A673 (cell line): ENCODE measurements around the gene ELFN1. TPM values are rescaled to one million over a fixed set of nuclear protein-coding genes. Genes with fewer than 3 reads are reported as not detected.

Experiments
- BruUV-seq: library from RNA; stranded (reverse); fragments of 400-500 nt; replicated peaks from 2 replicates; lab custom pipeline; 2021; lab: Mats Ljungman, UMichigan
- CTCF ChIA-PET: fragments of 300-600 bp; sonication (Branson Sonifier 250); formaldehyde crosslinking; loops from one replicate; lab custom pipeline; 2022; ENCODE audit warnings: antibody characterized with exemption; lab: Charles Lee
- POLR2A ChIA-PET: fragments of 300-600 bp; sonication (Branson Sonifier 250); formaldehyde crosslinking; loops from one replicate; lab custom pipeline; 2022; ENCODE audit warnings: antibody characterized with exemption; ENCODE audit not compliant: low non-redundant PET; lab: Charles Lee
- DNase-seq: peaks from one replicate; pipeline ENCODE4 v3.0.0-alpha.2; 2015; ENCODE audit warnings: low spot score
- H3K27ac ChIP-seq: fragments of 200-600 bp; sonication (generic); 2 replicates; pipeline ENCODE4 v1.5.1; 2016; ENCODE audit warnings: mixed run types, low read depth, mild to moderate bottlenecking, mixed read lengths, antibody characterized with exemption, low read length; ENCODE audit not compliant: poor library complexity, severe bottlenecking
- H3K27me3 ChIP-seq: fragments of 200-600 bp; sonication (generic); replicated peaks from 2 replicates; pipeline ENCODE4 v1.6.1; 2017; ENCODE audit warnings: mixed run types, low read depth, mild to moderate bottlenecking, mixed read lengths, antibody characterized with exemption, low read length; ENCODE audit not compliant: insufficient read depth, poor library complexity
- H3K36me3 ChIP-seq: fragments of 200-600 bp; sonication (generic); 2 replicates; pipeline ENCODE4 v1.6.1; 2016; ENCODE audit warnings: mixed run types, mild to moderate bottlenecking, mixed read lengths, antibody characterized with exemption, low read length; ENCODE audit not compliant: insufficient read depth, poor library complexity, severe bottlenecking
- H3K4me1 ChIP-seq: fragments of 200-600 bp; sonication (generic); 2 replicates; pipeline ENCODE4 v1.6.1; 2017; ENCODE audit warnings: mixed run types, mild to moderate bottlenecking, mixed read lengths, antibody characterized with exemption, low read length; ENCODE audit not compliant: insufficient read depth, poor library complexity, severe bottlenecking
- H3K4me3 ChIP-seq: fragments of 200-600 bp; sonication (generic); 2 replicates; pipeline ENCODE4 v1.5.1; 2016; ENCODE audit warnings: low read depth, mixed run types, mild to moderate bottlenecking, mixed read lengths, low read length; ENCODE audit not compliant: poor library complexity, severe bottlenecking
- H3K9me3 ChIP-seq: fragments of 200-600 bp; sonication (generic); 2 replicates; pipeline ENCODE4 v1.6.1; 2016; ENCODE audit warnings: mixed run types, low read depth, mild to moderate bottlenecking, mixed read lengths, antibody characterized with exemption, low read length; ENCODE audit not compliant: poor library complexity, severe bottlenecking
- CTCF ChIP-seq: fragments of 300-800, 200-600 bp; sonication (generic); conservative IDR thresholded peaks from 2 replicates; pipeline ENCODE4 v1.5.1; 2017; ENCODE audit warnings: low read depth, mild to moderate bottlenecking, antibody characterized with exemption, low read length, moderate library complexity, mixed read lengths
- EZH2 ChIP-seq: fragments of 200-600 bp; sonication (generic); IDR thresholded peaks from 2 replicates; pipeline ENCODE4 v1.6.1; 2017; ENCODE audit warnings: borderline replicate concordance, low read depth, mild to moderate bottlenecking, mixed read lengths, antibody characterized with exemption, low read length; ENCODE audit not compliant: poor library complexity, severe bottlenecking
- intact Hi-C: fragments of 100-400 bp; cut with micrococcal nuclease; formaldehyde crosslinking; loops from one replicate; pipeline ENCODE4 v1.10.0; 2022; ENCODE audit not compliant: unreplicated experiment
- total RNA-seq: library from RNA; stranded (reverse); gene quantifications from 2 replicates; pipeline ENCODE4 v1.2.3, GENCODE V29; 2021

ELFN1 gene
- total RNA-seq, 1 experiment from 2014 or later: not detected

GRCh38 chr7:1698201-1698600, 28.1 kb downstream of the ELFN1 start:
- Histone ChIP-seq H3K4me1 (no peaks in the 10 kb centered on the region), H3K27me3 (no peaks in the 10 kb centered on the region), H3K36me3 (no peaks in the 10 kb centered on the region), H3K4me3 (no peak overlapping the region), H3K9me3 (peaks cover 7% of the 10 kb centered on the region), H3K27ac (no peak overlapping the region)
- TF ChIP-seq EZH2: no peak
- TF ChIP-seq CTCF: no peak
- ChIA-PET CTCF (no interaction called here), POLR2A (no interaction called here)
- BruUV-seq: no TSS peak
- intact Hi-C loops: no loop called here
- DNase-seq: no peak

DNA sequence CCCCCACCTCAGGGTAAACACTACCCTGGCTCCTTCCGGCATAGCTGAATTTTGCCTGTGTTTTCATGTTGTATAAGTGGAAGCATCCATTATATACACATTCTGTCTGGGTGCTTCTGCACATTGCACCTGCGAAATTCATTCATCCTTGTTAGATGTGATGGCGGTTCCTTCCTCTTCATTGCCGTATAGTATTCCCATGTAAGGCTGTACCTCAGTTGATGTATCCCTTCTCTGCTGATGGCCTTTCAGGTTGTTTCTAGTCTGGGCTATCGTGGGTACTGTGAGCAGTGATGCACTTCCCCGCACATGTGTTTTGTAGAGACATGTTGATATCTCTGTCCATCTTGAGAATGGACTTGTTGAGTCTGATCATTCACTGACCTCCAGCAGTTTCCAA, 28.9 kb downstream of the ELFN1 start:
- Histone ChIP-seq H3K4me1 (no peaks in the 10 kb centered on the region), H3K27me3 (no peaks in the 10 kb centered on the region), H3K36me3 (no peaks in the 10 kb centered on the region), H3K4me3 (no peak overlapping the region), H3K9me3 (peaks cover 9% of the 10 kb centered on the region), H3K27ac (no peak overlapping the region)
- no peak for DNase-seq
- intact Hi-C loops: no loop called here
- CTCF ChIA-PET: no interaction called here
- no TSS peak for BruUV-seq
- TF ChIP-seq CTCF: no peak
- TF ChIP-seq EZH2: no peak
- POLR2A ChIA-PET: no interaction called here

DNA sequence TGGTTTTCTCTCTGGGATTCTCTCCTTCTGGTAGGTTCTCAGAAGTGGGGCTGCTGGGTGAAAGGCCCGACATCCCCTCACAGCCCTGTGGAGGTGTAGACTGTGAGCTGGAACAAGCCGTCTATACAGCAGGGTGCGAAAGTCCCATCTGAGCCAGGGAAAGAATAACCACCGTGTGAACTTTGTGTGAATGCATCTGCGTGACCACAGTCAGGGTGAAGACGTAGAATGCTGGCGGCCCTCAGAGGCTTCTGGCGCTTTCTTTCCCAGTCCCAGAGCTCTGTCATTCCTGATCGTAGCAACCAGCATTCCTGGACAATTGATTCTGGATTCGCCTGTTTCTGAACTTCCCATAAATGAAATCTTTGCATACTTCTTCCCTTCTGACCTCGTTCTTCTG, 30.0 kb downstream of the ELFN1 start:
- intact Hi-C loops: no loop called here
- H3K9me3 ChIP-seq: peaks cover 9% of the 10 kb centered on the region

More for the DNA sequence above, 30.0 kb downstream of the ELFN1 start:
- H3K4me1 ChIP-seq: no peaks in the 10 kb centered on the region
- H3K27me3 ChIP-seq: no peaks in the 10 kb centered on the region
- H3K4me3 ChIP-seq: no peak overlapping the region
- TF ChIP-seq EZH2: no peak
- TF ChIP-seq CTCF: no peak
- CTCF ChIA-PET: interaction anchor here (0.6 kb wide), 1 partner anchor 36 kb away, joined by 7 read pairs; no protein-coding TSS in a partner anchor
- BruUV-seq: no TSS peak
- POLR2A ChIA-PET: no interaction called here
- H3K36me3 ChIP-seq: no peaks in the 10 kb centered on the region
- no peak for DNase-seq
- H3K27ac ChIP-seq: no peak overlapping the region
